ENCODE data around the gene KCNG4. TPM values are rescaled to one million over a fixed set of nuclear protein-coding genes. Genes with fewer than 3 reads are reported as not detected.

Gene KCNG4
- total and polyA plus RNA-seq, 2 donors (not counting 3 experiments of a cell fraction or from before 2014, with no cell fraction given) = not detected

DNA sequence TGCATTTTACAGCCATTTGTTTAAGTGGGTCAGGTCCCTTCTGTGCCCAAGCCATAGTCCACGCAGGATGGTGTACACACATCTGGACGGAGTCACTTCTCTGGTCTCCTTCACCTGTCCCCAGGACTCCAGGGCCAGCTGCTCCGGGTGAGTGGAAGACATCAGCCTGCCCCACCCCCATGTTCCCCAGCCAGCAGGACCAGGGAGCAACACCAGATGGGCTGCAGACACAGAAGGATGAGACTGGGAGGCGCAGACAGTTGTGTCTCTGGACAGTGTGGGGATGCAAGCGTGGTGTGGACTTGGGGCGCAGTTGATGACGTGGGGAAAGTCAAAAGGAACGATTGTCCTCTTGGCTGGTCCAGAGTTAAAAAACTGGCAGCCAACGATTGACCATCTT is 30.3 kb upstream of the KCNG4 start:
- ChIA-PET CTCF (no interaction called here), POLR2A (no interaction called here)

More for the DNA sequence above, 30.3 kb upstream of the KCNG4 start:
- Histone ChIP-seq H2AFZ (ENCODE audit: low read depth, low read length) (no peak overlapping the region), H3K27ac (ENCODE audit: insufficient read depth, low read depth, low read length) (no peak overlapping the region), H3K27me3 (ENCODE audit: control insufficient read depth in 2 of 2, insufficient read depth in 2 of 2, low read length in 2 of 2) (peaks cover 0 to 4% of the 10 kb centered on the region in 2 experiments), H3K4me1 (ENCODE audit: control insufficient read depth, extremely low read depth, insufficient read depth, low read length) (no peaks in the 10 kb centered on the region), H3K79me2 (ENCODE audit: control insufficient read depth, insufficient read depth, low read length) (no peaks in the 10 kb centered on the region), H3K9ac (replicated peaks; ENCODE audit: extremely low read depth, insufficient read depth, low read length) (no peak overlapping the region), H3K36me3 (ENCODE audit: control insufficient read depth in 2 of 2, extremely low read depth in 1 of 2, insufficient read depth in 2 of 2, low read length in 2 of 2) (no peaks in the 10 kb centered on the region), H3K9me1 (replicated peaks; ENCODE audit: control insufficient read depth, extremely low read depth, insufficient read depth, low read length) (no peaks in the 10 kb centered on the region), H3K4me3 (replicated peaks in 1 of 3; ENCODE audit: insufficient read depth in 1 of 3, low read depth in 1 of 3, low read length in 3 of 3) (no peak overlapping the region), H3K9me3 (replicated peaks; ENCODE audit: control insufficient read depth, insufficient read depth, low read length) (no peaks in the 10 kb centered on the region), H4K20me1 (replicated peaks; ENCODE audit: control insufficient read depth, extremely low read depth, insufficient read depth, low read length) (no peaks in the 10 kb centered on the region), H3K4me2 (ENCODE audit: insufficient read depth, low read length) (no peak overlapping the region)
- FAIRE-seq = no peak
- no TSS peak for BruUV-seq (replicated peaks)
- TF ChIP-seq POLR2A (IDR thresholded peaks at IDR 0.05; ENCODE audit: low read depth, low read length) = no peak
- TF ChIP-seq FOS (IDR thresholded peaks at IDR 0.05; ENCODE audit: borderline replicate concordance, insufficient read depth, low read length) = no peak
- TF ChIP-seq JUN (IDR thresholded peaks at IDR 0.05; ENCODE audit: borderline replicate concordance, insufficient read depth, insufficient read length, low read depth) = no peak
- no peak for TF ChIP-seq GATA2 (IDR thresholded peaks at IDR 0.05; ENCODE audit: insufficient read depth, insufficient read length, low read depth, low read length)
- TF ChIP-seq POLR2AphosphoS5 (IDR thresholded peaks at IDR 0.05; ENCODE audit: insufficient read depth, low read depth, low read length) = no peak
- TF ChIP-seq, protein P1, sequence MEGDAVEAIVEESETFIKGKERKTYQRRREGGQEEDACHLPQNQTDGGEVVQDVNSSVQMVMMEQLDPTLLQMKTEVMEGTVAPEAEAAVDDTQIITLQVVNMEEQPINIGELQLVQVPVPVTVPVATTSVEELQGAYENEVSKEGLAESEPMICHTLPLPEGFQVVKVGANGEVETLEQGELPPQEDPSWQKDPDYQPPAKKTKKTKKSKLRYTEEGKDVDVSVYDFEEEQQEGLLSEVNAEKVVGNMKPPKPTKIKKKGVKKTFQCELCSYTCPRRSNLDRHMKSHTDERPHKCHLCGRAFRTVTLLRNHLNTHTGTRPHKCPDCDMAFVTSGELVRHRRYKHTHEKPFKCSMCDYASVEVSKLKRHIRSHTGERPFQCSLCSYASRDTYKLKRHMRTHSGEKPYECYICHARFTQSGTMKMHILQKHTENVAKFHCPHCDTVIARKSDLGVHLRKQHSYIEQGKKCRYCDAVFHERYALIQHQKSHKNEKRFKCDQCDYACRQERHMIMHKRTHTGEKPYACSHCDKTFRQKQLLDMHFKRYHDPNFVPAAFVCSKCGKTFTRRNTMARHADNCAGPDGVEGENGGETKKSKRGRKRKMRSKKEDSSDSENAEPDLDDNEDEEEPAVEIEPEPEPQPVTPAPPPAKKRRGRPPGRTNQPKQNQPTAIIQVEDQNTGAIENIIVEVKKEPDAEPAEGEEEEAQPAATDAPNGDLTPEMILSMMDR (IDR thresholded peaks at IDR 0.05; ENCODE audit: extremely low read depth in 1 of 2, insufficient read depth in 1 of 2, low read depth in 1 of 2, low read length in 2 of 2) = no peak
- TF ChIP-seq EZH2 (IDR thresholded peaks at IDR 0.05; ENCODE audit: borderline replicate concordance, low read depth, low read length, severe bottlenecking) = no peak
- TF ChIP-seq, protein P2, sequence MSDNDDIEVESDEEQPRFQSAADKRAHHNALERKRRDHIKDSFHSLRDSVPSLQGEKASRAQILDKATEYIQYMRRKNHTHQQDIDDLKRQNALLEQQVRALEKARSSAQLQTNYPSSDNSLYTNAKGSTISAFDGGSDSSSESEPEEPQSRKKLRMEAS (IDR thresholded peaks at IDR 0.05; ENCODE audit: insufficient read depth, insufficient read length) = no peak
- no peak for TF ChIP-seq MYC (IDR thresholded peaks at IDR 0.05; ENCODE audit: low read depth, low read length)
- intact Hi-C loops (cut with micrococcal nuclease) (no loop called here), dilution Hi-C loops (cut with MboI; ENCODE audit: extremely low pct_ligation_motif_present, low sequenced_read_pairs) (no loop called here)
- DNase-seq (ENCODE audit: low read depth, low spot score) = no peak
